ENCODE data around the gene STK40.

STK40 gene

DNA sequence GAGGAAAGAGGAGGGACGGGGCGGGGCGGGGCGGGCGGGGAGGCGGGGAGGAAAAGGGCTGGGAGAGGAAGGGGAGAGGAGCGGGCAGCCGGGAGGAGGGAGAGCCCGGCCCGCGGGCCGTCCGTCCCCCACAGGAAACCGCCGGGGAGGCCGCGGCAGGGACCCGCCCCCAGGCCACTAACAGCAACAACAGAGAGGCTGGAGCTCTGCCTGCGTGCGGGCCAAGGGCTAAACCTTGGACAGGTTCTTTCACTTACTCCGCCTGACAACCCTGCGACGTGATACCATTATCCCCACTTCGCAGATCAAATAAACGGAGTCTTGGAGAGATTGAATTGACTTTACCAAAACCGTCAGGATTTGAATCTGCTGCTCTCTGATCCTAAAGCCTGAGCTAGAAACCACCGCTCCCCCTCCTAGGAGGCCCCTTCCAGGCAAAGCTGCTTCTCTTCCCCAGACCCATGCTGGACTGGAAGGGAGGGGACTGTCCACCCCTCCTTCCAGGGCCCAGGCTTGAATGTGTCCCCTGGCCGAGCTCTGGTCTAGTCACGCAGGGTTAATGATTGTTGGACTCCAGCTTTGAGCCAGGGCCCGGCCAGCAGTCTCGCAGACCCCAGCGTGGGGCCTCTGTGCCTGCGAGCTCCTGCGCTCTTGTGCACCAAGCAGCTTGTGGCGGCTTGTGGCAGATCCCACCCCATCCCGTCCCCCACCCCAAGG is 61.9 kb downstream of the STK40 start, which contains the start of gene EVA1B:
Gene EVA1B (minus strand): TSS at position 10 of the 717 bp plus-strand sequence. CDS start 608 bp downstream, outside the sequence.
- Mint-ChIP-seq H3K4me3 (peak within 1 kb of the TSS; percentile 80), H3K36me3 (no peaks in the 10 kb centered on the region), H3K9me3 (no peaks in the 10 kb centered on the region), H3K4me1 (peaks cover 27% of the 10 kb centered on the region), H3K27me3 (no peaks in the 10 kb centered on the region), H3K27ac (no peak within 1 kb of the TSS)

DNA sequence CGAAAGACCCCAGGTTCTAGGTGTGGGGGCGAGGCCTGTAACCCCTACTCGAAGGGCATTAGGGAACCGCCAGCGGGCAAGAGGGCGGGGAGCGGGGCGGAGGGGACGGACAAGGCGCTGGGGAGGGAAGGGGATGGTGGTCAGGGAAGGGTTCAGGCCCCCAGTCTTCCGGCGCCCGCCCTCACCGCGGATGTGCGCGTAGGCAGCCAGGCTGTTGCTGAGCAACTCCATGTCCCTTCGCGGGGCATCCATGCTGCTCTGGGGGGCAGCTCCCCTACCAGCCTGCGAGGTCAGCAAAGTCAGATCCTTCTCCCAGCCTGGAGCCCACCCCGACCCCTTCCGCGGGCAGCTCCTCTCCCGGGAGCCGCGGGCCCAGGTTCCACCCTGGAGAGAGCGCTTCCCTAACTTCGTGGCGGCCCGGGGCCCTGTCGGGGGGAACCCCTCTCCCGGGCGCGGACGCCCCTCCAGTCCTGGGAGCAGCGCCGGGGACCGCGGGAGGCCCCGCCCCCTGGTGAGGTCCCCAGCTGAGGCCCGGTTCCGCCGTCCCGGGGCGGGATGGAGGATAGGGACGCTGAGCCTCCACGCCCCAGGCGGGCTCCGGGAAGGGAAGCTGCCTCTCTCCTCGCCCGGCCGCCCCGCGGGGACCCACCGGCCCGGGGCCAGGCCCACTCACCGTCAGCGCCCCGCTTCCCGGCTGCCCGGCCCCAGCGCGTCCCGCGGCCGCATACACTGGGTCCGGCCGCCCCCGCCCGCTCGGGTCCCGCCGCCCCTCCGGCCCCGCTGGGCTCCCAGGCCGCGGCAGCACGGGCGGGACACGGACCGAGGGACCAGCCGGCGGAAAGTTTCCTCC is 62.7 kb downstream of the STK40 start:
- Mint-ChIP-seq H3K9me3 (no peaks in the 10 kb centered on the region), H3K36me3 (no peaks in the 10 kb centered on the region), H3K4me3 (peak overlapping the region; percentile 69), H3K27ac (no peak overlapping the region), H3K27me3 (no peaks in the 10 kb centered on the region), H3K4me1 (peaks cover 27% of the 10 kb centered on the region)

DNA sequence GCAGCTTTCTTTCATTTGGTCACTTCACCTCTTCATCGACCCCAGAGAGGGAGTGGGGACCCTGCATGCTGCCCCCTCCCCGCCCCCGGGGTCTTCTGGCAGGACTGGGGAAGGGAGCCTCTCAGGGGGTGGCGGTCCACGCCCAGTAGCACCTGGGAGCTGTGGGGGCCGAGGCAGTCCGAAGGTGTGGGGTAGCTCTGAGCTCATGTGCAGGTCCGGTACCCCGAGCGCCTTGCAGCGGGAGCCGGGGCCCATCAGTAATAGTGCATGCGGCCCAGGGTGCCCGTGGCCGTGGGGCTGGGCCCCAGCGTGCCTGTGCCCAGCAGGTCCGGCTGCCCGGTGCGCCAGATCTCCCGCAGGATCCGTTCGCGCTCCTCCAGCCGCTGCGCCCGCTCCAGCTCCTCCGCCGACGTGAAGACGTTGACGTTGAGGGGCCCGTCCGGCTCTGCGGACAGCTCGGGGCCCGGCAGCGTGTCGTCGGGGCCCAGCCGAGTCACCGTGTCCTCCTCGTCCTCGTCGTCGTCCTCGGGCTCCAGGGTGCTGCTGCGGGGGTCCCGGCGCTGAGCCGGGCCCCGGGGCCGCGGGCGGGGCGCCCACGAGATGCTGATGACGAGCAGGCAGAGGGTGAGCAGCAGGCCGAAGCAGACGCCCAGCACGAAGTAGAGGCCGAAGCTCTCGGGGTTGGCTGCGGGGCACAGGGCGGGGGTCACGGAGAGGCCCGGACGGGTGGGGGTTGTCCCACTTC is 63.5 kb downstream of the STK40 start:
- Mint-ChIP-seq H3K4me3 (peak overlapping the region; percentile 69), H3K27ac (no peak overlapping the region), H3K27me3 (no peaks in the 10 kb centered on the region), H3K4me1 (peaks cover 27% of the 10 kb centered on the region), H3K9me3 (no peaks in the 10 kb centered on the region), H3K36me3 (no peaks in the 10 kb centered on the region)

DNA sequence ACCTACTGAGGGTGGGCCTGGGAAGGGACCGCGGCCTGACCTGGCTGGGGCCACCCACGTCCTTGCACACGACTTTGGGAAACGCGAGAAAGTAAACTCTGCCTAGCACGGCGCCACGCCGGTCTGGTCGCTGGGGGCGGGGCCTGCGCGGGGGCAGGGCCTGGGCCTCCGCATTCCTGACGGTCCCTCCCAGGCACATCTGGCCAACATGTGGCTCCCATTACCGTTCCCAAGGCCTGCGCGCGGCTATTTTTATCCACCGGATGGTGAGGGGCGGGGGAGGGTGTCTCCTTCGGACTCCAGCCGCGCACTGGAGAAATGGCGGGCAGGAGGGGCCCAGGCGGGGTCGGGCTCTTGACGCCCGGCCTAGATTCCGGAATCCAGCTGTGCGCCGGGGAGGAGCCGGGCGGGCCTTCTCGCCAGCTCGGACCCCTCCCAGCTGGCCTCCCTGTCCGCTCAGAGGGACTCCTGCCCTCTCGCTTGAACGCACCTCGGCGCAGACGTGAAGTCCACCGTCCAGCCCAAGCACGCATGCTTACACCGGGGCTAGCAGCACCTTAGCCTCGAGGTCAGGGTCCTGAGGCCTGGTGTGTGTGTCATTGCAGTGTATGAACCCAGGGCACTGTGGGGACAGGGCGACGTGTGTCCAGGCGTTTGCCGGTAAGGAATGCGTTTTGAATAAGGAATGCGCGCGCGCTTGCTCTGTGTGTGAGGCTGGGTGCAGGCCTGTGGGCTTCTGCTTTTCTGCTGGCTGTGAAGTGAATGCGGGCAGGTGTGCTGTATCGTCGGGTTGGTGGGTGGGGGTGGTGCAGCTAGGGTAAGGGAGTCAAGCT is 64.4 kb downstream of the STK40 start:
- Mint-ChIP-seq H3K4me1 (peaks cover 22% of the 10 kb centered on the region), H3K27me3 (no peaks in the 10 kb centered on the region), H3K9me3 (no peaks in the 10 kb centered on the region), H3K36me3 (no peaks in the 10 kb centered on the region), H3K4me3 (peak overlapping the region; percentile 69), H3K27ac (no peak overlapping the region)

DNA sequence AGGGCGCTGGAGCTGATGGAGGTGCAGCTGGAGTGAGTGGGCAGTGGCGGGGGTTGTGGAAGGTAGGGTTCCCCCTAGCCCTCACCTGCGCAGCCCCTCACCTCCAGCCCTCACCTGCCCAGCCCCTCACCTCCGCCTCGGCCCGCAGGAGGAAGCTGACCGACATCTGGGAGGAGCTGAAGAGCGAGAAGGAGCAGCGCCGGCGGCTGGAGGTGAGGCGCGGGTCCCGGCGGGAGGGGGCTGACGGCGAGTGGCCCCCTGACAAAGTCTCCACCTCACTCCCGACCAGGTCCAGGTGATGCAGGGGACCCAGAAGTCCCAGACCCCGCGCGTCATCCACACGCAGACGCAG is 65.0 kb downstream of the STK40 start:
- no peaks in the 10 kb centered on the region for H3K9me3 Mint-ChIP-seq
- H3K4me3 Mint-ChIP-seq: peak overlapping the region; percentile 76
- H3K36me3 Mint-ChIP-seq: no peaks in the 10 kb centered on the region
- H3K4me1 Mint-ChIP-seq: peaks cover 22% of the 10 kb centered on the region
- H3K27ac Mint-ChIP-seq: no peak overlapping the region
- no peaks in the 10 kb centered on the region for H3K27me3 Mint-ChIP-seq

DNA sequence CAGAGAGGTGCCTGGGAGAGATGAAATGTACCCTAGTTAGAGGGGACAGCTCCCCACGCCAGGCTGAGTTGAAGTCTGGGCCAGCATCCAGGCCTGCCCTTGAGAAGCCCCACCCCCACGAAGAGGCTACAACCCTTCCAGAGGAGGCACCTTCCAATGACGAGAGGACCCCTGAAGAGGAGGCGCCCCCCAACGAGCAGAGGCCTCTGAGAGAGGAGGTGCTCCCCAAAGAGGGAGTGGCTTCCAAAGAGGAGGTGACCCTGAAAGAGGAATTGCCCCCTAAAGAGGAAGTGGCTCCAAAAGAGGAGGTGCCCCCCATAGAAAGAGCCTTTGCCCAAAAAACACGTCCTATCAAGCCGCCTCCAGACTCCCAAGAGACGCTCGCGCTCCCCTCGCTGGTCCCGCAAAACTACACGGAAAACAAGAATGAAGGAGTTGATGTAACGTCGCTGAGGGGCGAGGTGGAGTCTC is 65.4 kb downstream of the STK40 start:
- no peak overlapping the region for H3K27ac Mint-ChIP-seq
- H3K4me1 Mint-ChIP-seq: peaks cover 22% of the 10 kb centered on the region
- H3K27me3 Mint-ChIP-seq: no peaks in the 10 kb centered on the region
- H3K36me3 Mint-ChIP-seq: no peaks in the 10 kb centered on the region
- H3K9me3 Mint-ChIP-seq: no peaks in the 10 kb centered on the region
- peak overlapping the region; percentile 76 for H3K4me3 Mint-ChIP-seq

DNA sequence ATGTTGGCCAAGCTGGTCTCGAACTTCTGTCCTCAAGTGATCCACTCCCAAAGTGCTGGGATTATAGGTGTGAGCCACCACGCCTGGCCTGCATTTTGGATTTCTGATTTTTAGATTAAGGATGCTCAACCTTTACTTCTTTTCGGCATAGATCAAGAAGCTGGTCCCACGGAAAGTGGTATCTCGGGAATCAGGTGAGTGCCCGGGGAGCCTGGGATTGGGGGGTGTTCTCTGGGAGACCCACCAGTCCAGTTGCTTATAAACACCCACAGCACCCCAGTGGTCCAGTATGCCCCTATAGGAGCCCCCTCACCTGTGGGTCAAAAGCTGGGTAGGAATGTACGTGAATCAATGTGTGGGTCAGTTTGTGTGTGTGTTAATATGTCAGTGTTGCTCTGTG is 76.3 kb downstream of the STK40 start:
- Mint-ChIP-seq H3K9me3 (no peaks in the 10 kb centered on the region), H3K36me3 (peaks cover 2% of the 10 kb centered on the region), H3K27me3 (no peaks in the 10 kb centered on the region), H3K4me3 (no peak overlapping the region), H3K4me1 (peaks cover 27% of the 10 kb centered on the region), H3K27ac (peak overlapping the region; percentile 0)

DNA sequence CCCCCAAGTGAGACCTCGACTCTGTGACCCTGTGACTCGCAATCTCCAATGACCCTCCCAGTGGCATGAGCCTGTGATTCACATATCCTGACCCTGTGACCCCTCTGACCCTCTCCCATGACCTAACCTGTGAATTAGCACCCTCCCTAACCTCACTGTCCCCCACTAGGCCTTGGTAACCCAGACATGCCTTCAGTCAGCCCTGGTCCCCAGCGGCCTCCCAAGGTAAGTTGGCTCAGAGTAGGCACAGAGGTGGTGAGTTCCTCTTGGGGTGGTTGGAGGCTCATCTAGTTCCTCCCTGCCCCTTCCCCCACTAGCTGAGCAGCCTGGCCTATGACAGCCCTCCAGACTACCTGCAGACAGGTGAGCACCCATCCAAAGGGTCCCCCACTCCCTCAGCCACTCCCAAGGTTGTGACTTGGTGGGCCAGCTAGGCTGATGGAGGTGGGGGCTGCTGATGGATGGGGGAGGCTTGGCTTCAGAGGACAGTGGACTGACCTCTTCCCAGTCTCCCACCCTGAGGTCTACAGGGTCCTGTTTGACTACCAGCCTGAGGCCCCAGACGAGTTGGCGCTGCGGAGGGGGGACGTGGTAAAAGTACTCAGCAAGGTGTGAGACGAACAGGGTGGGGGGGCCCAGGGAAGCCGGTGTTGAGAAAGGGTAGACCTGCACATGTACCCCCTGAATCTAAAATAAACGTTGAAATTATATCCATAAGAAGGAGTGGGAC is 78.0 kb downstream of the STK40 start:
- peak overlapping the region; percentile 46 for H3K27ac Mint-ChIP-seq
- H3K4me1 Mint-ChIP-seq: peaks cover 38% of the 10 kb centered on the region

DNA sequence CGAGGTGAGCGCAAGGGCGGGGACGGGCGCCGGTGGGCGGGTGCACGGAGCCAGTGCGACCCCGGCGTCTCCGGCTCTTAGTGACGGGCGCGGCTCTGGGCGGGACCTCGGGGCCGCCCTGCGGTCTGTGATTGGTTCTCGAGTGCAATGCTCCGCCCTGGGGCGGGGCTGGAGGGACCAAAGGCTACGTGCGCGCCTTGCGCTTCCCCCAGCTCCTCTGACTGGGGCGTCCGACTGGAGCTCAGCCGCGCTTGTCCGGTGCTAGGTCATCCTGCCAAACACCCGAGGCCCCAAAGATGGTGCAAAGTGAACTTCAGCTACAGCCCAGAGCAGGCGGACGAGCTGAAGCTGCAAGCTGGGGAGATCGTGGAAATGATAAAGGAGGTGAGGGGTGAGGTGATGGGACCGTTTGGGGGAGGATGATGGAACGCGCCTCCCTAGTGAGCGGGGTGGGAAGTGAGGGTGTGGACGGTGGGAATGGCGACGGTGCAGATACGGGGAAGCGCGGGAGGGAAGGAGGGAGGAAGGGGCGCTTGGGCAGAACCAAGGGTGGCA is 78.7 kb downstream of the STK40 start:
- Mint-ChIP-seq H3K4me1 (peaks cover 45% of the 10 kb centered on the region), H3K27me3 (no peaks in the 10 kb centered on the region), H3K27ac (peak overlapping the region; percentile 60), H3K36me3 (peaks cover 6% of the 10 kb centered on the region), H3K9me3 (no peaks in the 10 kb centered on the region), H3K4me3 (peak overlapping the region; percentile 92)

More for the DNA sequence above, 78.0 kb downstream of the STK40 start:
- Mint-ChIP-seq H3K27me3 (no peaks in the 10 kb centered on the region), H3K4me3 (peak overlapping the region; percentile 92), H3K36me3 (peaks cover 2% of the 10 kb centered on the region), H3K9me3 (no peaks in the 10 kb centered on the region)

DNA sequence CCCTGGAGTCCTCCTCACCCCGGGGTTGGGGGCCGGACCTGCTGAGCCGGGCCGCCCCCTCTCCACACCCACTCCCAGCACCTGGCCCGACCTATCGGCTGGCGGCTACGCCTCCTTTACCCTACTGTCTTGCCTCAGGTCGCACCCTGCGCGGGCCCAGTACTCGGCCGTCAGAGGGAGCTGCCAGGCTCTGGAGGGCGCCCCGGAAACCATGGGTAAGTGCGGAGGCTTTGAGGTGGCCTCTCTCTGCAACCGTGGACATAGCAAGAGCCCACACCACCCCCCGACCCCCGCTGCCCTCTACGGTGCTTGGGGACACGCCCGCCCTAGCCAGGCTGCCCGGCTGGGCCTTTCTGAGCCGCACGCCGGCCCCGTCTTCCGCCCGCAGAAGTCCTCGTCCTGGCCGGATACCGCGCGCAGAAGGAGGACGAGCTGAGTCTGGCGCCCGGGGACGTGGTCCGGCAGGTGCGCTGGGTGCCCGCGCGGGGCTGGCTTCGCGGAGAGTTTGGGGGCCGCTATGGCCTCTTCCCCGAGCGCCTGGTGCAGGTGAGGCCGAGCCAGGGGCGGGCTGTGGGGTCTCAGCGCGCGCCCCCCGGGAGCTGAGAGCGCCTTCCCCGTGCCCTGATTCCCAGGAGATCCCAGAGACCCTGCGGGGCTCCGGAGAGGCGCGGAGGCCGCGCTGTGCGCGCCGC is 79.4 kb downstream of the STK40 start, which contains the start of gene SH3D21:
Gene SH3D21 (plus strand): TSS at position 159 of the 692 bp plus-strand sequence. CDS start 53 bp downstream, at position 212.
- H3K27me3 Mint-ChIP-seq: no peaks in the 10 kb centered on the region
- peaks cover 49% of the 10 kb centered on the region for H3K4me1 Mint-ChIP-seq
- no peaks in the 10 kb centered on the region for H3K9me3 Mint-ChIP-seq
- peak within 1 kb of the TSS; percentile 92 for H3K4me3 Mint-ChIP-seq
- peak within 1 kb of the TSS; percentile 99 for H3K27ac Mint-ChIP-seq
- peaks cover 7% of the 10 kb centered on the region for H3K36me3 Mint-ChIP-seq

DNA sequence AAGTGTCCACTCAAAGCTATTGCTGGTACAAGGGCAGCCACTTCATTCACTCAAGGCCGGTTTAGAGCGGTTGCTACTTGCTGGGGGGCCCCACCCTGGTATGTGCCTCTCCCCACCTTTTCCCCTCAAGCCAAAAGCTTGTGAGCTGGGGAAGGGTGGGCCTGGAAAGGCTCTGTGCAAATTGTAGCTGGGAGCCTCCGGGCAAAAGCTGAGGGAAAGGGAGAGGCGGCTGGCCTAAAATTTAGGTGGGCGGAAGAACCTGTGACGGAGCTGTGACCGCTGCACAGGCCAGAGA is 79.9 kb downstream of the STK40 start:
- peaks cover 54% of the 10 kb centered on the region for H3K4me1 Mint-ChIP-seq

DNA sequence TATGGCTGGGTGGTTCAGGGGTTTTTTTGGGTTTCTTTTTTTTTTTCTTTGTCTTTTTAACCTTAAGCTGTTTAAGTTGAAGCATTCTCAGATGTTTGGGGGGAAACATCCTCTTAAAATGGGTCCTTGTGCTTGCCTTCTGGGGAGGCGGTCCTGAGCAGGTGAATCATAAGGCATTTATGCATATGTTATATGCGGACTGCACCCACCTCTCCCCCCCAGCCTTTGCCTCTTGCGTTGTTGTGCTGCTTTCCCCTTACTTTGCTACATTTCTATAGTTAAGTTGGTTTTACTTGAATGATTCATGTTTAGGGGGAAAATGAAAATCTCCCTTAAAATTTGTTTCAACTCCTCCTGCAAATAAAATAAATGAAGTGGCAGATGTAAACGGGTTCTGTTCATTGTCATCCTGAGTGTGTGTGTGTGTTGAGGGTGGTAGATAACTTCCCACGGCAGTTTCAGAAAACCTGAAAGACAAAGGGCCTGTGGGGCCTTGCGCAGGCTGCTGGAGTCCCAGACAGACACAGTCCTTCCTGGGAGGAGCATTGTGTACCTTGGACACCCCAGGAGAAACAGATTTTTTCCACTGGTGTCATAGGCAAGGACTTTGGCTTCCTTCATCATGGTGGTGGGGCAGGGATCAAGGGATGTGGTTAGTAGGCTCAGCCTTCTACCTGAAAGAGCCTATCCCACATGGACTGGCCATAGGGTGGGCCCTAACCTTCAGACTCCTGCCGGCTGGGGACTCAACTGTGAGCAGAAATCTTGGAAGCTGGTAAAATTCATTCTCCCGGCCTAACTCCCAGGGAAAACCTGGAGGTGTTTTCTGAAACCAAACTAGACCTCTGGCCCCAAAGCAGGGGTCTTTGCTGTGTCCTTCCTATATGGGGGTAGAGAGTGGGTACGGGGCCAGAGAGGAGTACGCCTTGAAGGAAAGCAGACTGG is 80.5 kb downstream of the STK40 start:
- peaks cover 15% of the 10 kb centered on the region for H3K36me3 Mint-ChIP-seq
- peak overlapping the region; percentile 92 for H3K4me3 Mint-ChIP-seq
- H3K4me1 Mint-ChIP-seq: peaks cover 56% of the 10 kb centered on the region
- peak overlapping the region; percentile 99 for H3K27ac Mint-ChIP-seq
- H3K27me3 Mint-ChIP-seq: no peaks in the 10 kb centered on the region
- no peaks in the 10 kb centered on the region for H3K9me3 Mint-ChIP-seq

More for the DNA sequence above, 79.9 kb downstream of the STK40 start:
- Mint-ChIP-seq H3K27me3 (no peaks in the 10 kb centered on the region), H3K27ac (peak overlapping the region; percentile 99), H3K36me3 (peaks cover 12% of the 10 kb centered on the region), H3K4me3 (peak overlapping the region; percentile 92), H3K9me3 (no peaks in the 10 kb centered on the region)

DNA sequence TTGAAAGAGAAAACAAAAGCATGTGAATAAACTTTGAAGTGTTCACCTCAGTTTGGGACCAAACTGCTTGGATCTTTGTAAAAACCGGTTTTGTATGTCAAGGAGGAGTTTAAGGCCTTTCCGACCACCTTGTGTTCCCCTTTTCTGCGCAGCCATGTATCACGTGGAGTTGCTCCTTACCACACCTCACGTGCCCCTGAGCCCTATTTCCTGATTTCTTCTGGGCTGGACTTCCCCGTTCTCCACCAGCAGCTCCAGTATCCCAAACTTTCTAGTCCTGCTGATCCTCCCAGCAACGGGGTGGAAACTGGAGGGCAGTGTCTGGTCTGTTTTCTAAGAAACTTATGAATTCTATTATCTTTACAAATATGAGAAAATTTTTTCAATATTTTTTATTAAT is 81.2 kb downstream of the STK40 start:
- peaks cover 63% of the 10 kb centered on the region for H3K4me1 Mint-ChIP-seq
- H3K36me3 Mint-ChIP-seq: peaks cover 17% of the 10 kb centered on the region

More for the DNA sequence above, 81.2 kb downstream of the STK40 start:
- Mint-ChIP-seq H3K9me3 (no peaks in the 10 kb centered on the region), H3K27ac (peak overlapping the region; percentile 99), H3K4me3 (no peak overlapping the region), H3K27me3 (no peaks in the 10 kb centered on the region)
